ENCODE results near the gene KCNJ10. TPM values are rescaled to one million over a fixed set of nuclear protein-coding genes. Genes with fewer than 3 reads are reported as not detected.
A peak's percentile ranks its signal among the peaks of the same experiment; 100 is the strongest.

Gene KCNJ10
- total RNA-seq, 1 donor from 2014 or later, result not detected

GRCh38 chr1:160068225-160068624 is 1.7 kb downstream of the KCNJ10 start:
- no peaks in the 10 kb centered on the region for H3K9me3 Mint-ChIP-seq
- peaks cover 86% of the 10 kb centered on the region for H3K27me3 Mint-ChIP-seq
- H3K36me3 Mint-ChIP-seq, result no peaks in the 10 kb centered on the region
- peaks cover 13% of the 10 kb centered on the region for H3K4me1 Mint-ChIP-seq (ENCODE audit: unreplicated experiment)
- DNase-seq (ENCODE audit: extremely low spot score, unreplicated experiment), result no peak
- peak overlapping the region; percentile 39 for H3K27ac Mint-ChIP-seq
- no peak for TF ChIP-seq CTCF (conservative IDR thresholded peaks at IDR 0.05)
- H3K4me3 Mint-ChIP-seq, result no peak overlapping the region

GRCh38 chr1:160066829-160067745 is 2.9 kb downstream of the KCNJ10 start:
- peaks cover 13% of the 10 kb centered on the region for H3K4me1 Mint-ChIP-seq (ENCODE audit: unreplicated experiment)
- no peaks in the 10 kb centered on the region for H3K9me3 Mint-ChIP-seq
- no peak for DNase-seq (ENCODE audit: extremely low spot score, unreplicated experiment)
- H3K36me3 Mint-ChIP-seq, result no peaks in the 10 kb centered on the region
- H3K4me3 Mint-ChIP-seq, result no peak overlapping the region
- no peak overlapping the region for H3K27ac Mint-ChIP-seq
- no peak for TF ChIP-seq CTCF (conservative IDR thresholded peaks at IDR 0.05)
- peaks cover 75% of the 10 kb centered on the region for H3K27me3 Mint-ChIP-seq

GRCh38 chr1:160064746-160065145 is 5.2 kb downstream of the KCNJ10 start:
- H3K36me3 Mint-ChIP-seq, result no peaks in the 10 kb centered on the region
- H3K4me3 Mint-ChIP-seq, result no peak overlapping the region
- H3K27me3 Mint-ChIP-seq, result peaks cover 74% of the 10 kb centered on the region
- peaks cover 6% of the 10 kb centered on the region for H3K4me1 Mint-ChIP-seq (ENCODE audit: unreplicated experiment)
- H3K9me3 Mint-ChIP-seq, result no peaks in the 10 kb centered on the region
- DNase-seq (ENCODE audit: extremely low spot score, unreplicated experiment), result no peak
- no peak overlapping the region for H3K27ac Mint-ChIP-seq
- no peak for TF ChIP-seq CTCF (conservative IDR thresholded peaks at IDR 0.05)

GRCh38 chr1:160064164-160064563 is 5.8 kb downstream of the KCNJ10 start:
- TF ChIP-seq CTCF (conservative IDR thresholded peaks at IDR 0.05), result no peak
- no peaks in the 10 kb centered on the region for H3K9me3 Mint-ChIP-seq
- H3K4me1 Mint-ChIP-seq (ENCODE audit: unreplicated experiment), result peaks cover 6% of the 10 kb centered on the region
- no peak for DNase-seq (ENCODE audit: extremely low spot score, unreplicated experiment)
- H3K27ac Mint-ChIP-seq, result no peak overlapping the region
- H3K36me3 Mint-ChIP-seq, result no peaks in the 10 kb centered on the region
- H3K4me3 Mint-ChIP-seq, result no peak overlapping the region
- H3K27me3 Mint-ChIP-seq, result peaks cover 73% of the 10 kb centered on the region

GRCh38 chr1:160063176-160063575 is 6.8 kb downstream of the KCNJ10 start:
- Mint-ChIP-seq H3K36me3 (no peaks in the 10 kb centered on the region), H3K4me1 (ENCODE audit: unreplicated experiment) (peaks cover 6% of the 10 kb centered on the region), H3K9me3 (no peaks in the 10 kb centered on the region), H3K4me3 (no peak overlapping the region), H3K27me3 (peaks cover 75% of the 10 kb centered on the region), H3K27ac (no peak overlapping the region)
- DNase-seq (ENCODE audit: extremely low spot score, unreplicated experiment), result no peak
- TF ChIP-seq CTCF (conservative IDR thresholded peaks at IDR 0.05), result no peak

All from type B pancreatic cell (in vitro differentiated cells).